BJ (cell line): ENCODE data around the gene ZNF189. TPM values are rescaled to one million over a fixed set of nuclear protein-coding genes. Genes with fewer than 3 reads are reported as not detected.

Source experiments
- CTCF ChIA-PET: fragments of 350-600 bp; formaldehyde crosslinking; extraction: SDS; loops from one replicate; lab custom pipeline; 2021; ENCODE audit warnings: antibody characterized with exemption, inconsistent platforms; lab: Yijun Ruan, JAX
- POLR2A ChIA-PET: fragments of 300-600 bp; sonication (Branson Sonifier 250); formaldehyde crosslinking; extraction: SDS; loops from one replicate; lab custom pipeline; 2021; ENCODE audit warnings: antibody characterized with exemption; lab: Charles Lee
- DNase-seq: peaks from one replicate; pipeline ENCODE4 v3.0.0-alpha.2; 2011; ENCODE audit warnings: low read depth
- H3K27me3 ChIP-seq: 2 replicates; pipeline ENCODE4 v1.6.0; 2011; ENCODE audit warnings: low read length; ENCODE audit not compliant: control insufficient read depth, insufficient read depth
- H3K36me3 ChIP-seq: 2 replicates; pipeline ENCODE4 v1.5.1; 2011; ENCODE audit warnings: low read length; ENCODE audit not compliant: control insufficient read depth, insufficient read depth
- H3K4me3 ChIP-seq: 2 replicates; pipeline ENCODE4 v1.5.1; 2011; ENCODE audit warnings: low read depth, mild to moderate bottlenecking, control low read depth, low read length
- CTCF ChIP-seq: IDR thresholded peaks from 2 replicates; pipeline ENCODE4 v1.5.1; 2011; ENCODE audit warnings: low read depth, mild to moderate bottlenecking, control low read depth, inconsistent platforms, low read length, moderate library complexity; ENCODE audit not compliant: insufficient read depth
- polyA plus RNA-seq: library from polyadenylated mRNA; depleted of rRNA; stranded (reverse); fragments of >200 nt; gene quantifications from 2 replicates; pipeline ENCODE4 v1.2.3, GENCODE V29; 2011

The ZNF189 gene
- polyA plus RNA-seq, 1 experiment = 3.1 TPM

GRCh38 chr9:101449071-101449721 is 50.5 kb downstream of the ZNF189 start:
- ChIA-PET POLR2A (no interaction called here), CTCF (interaction anchor here (0.6 to 3.0 kb wide), 29 partner anchors 9 to 140 kb away, joined by 3 to 21 read pairs (median 5); partner anchors contain the start of gene RNF20)
- H3K36me3 ChIP-seq = no peaks in the 10 kb centered on the region
- no peak for DNase-seq
- peak overlapping the region; percentile 70 for H3K4me3 ChIP-seq
- H3K27me3 ChIP-seq = peaks cover 2% of the 10 kb centered on the region; the same call in 1 of the 2 replicates
- peak; percentile 71 for TF ChIP-seq CTCF

GRCh38 chr9:101450931-101451330 is 52.3 kb downstream of the ZNF189 start:
- no peak for DNase-seq
- no peak overlapping the region for H3K4me3 ChIP-seq
- CTCF ChIA-PET = interaction anchor here (1.3 to 3.0 kb wide), 3 partner anchors 10 to 106 kb away, joined by 3 to 21 read pairs (median 3); no protein-coding TSS in a partner anchor
- H3K36me3 ChIP-seq = no peaks in the 10 kb centered on the region
- TF ChIP-seq CTCF = no peak
- POLR2A ChIA-PET = no interaction called here
- H3K27me3 ChIP-seq = peaks cover 2% of the 10 kb centered on the region; the same call in 1 of the 2 replicates

GRCh38 chr9:101451498-101451897 is 52.8 kb downstream of the ZNF189 start:
- ChIA-PET CTCF (interaction anchor here (1.3 kb wide), 2 partner anchors 10 to 105 kb away, joined by 3 read pairs; no protein-coding TSS in a partner anchor), POLR2A (no interaction called here)
- Histone ChIP-seq H3K36me3 (no peaks in the 10 kb centered on the region), H3K4me3 (no peak overlapping the region), H3K27me3 (peaks cover 2% of the 10 kb centered on the region; the same call in 1 of the 2 replicates)
- no peak for DNase-seq
- no peak for TF ChIP-seq CTCF

GRCh38 chr9:101453776-101454570 is 55.3 kb downstream of the ZNF189 start:
- H3K27me3 ChIP-seq = no peaks in the 10 kb centered on the region
- no peak for TF ChIP-seq CTCF
- DNase-seq = no peak
- CTCF ChIA-PET = interaction anchor here (1.0 to 24.3 kb wide), 2 partner anchors 12 to 73 kb away, joined by 3 to 490 read pairs; partner anchors contain the start of gene RNF20
- POLR2A ChIA-PET = no interaction called here
- no peaks in the 10 kb centered on the region for H3K36me3 ChIP-seq
- no peak overlapping the region for H3K4me3 ChIP-seq
